Occipital lobe (tissue), 2 donors: ENCODE results near the gene EHMT2. TPM values are rescaled to one million over a fixed set of nuclear protein-coding genes. Genes with fewer than 3 reads are reported as not detected.
"Not testable (repeated sequence)": the region's sequence is repeated elsewhere in the genome, so short reads cannot be mapped to it uniquely, and the experiment has no call there.

Experiments
- DNase-seq: peaks from one replicate; lab custom pipeline; 2025; lab: John Stamatoyannopoulos, UW
- total RNA-seq: library from RNA; depleted of rRNA; stranded (reverse); fragments of >200 nt; gene quantifications from one replicate; pipeline ENCODE4 v1.2.3, GENCODE V29; 2014

The EHMT2 gene
- total RNA-seq, 1 donor from 2014 or later: 83.9 TPM

GRCh38 chr6:31871046-31871659 lies 26.3 kb downstream of the EHMT2 start:
- no peak for DNase-seq

DNA sequence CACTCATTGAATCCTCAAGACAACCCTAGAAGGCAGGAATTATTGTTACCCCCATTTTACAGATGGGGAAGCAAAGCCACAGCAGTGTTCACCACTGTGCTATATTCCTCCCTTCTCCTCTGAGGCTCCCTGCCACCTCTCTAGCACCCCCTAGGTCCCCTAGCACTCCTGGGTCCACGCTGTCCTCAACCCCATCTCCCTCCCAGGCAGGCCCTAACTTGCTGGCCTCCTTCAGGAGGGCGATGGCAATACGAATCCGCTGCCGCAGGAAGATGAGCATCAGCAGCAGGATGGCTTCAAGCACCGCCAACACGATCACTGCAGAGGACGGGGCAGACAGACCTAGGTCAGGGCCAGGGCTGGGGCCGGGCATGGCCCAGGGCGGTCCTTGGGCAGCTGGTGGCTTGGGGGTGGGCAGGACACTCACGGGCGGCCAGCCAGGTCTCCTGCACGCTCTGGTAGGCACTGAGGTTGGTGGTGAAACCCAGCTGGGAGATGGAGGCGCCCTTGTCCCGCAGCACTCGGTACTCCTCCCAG lies 27.0 kb downstream of the EHMT2 start:
- no peak for DNase-seq

DNA sequence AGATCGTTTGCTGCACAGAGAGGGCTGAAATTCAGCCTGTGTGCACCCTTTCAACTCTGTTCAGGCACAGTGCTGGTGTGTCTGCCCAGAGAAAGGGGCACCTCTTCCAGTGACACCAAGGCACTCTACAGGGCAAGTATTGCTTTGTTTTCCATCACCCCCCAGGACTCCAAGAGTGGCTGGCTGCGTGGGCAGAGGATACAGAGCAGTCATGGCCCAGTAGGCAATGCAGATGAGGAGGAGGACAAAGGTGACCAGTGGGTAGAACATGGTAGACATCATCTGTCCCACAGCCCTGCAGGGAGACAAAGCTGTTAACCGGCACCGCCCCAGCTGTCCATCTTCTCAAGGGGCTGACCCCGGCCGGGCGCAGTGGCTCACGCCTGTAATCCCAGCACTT lies 28.2 kb downstream of the EHMT2 start:
- DNase-seq: no peak

DNA sequence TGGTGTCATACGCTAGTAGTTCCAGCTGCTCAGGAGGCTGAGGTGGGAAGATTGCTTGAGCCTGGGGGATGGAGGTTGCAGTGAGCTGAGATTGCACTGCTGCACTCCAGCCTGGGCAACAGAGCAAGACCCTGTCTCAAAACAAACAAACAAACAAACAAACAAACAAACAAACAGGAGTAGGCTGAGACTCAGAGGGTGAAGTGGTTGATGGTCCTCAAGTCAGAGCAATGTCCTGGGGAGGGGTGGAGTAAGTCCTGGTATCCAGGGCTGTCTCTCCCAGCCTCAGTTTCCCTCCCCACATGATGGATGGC lies 28.9 kb downstream of the EHMT2 start:
- not testable (repeated sequence) for DNase-seq

GRCh38 chr6:31865205-31866118 lies 32.0 kb downstream of the EHMT2 start:
- DNase-seq: no peak

- DNase-seq: no peak
Observed at GRCh38 chr6:31864818-31865204, 32.7 kb downstream of the EHMT2 start.

DNA sequence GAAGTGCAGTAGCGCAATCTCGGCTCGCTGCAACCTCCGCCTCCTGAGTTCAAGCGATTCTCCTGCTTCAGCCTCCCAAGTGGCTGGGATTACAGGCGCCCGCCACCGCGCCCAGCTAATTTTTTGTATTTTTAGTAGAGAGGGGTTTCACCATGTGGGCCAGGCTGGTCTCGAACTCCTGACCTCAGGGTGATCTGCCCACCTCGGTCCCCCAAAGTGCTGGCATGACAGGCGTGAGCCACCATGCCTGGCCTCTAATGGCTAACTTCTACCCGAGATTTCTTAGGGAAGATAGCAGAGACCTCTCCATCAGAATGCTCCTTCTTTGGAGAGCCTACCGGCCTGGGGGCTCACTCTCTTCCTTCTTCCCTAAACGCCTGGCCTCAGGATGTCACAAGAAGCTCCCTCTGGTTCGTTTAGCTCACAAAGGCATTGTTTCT lies 33.4 kb downstream of the EHMT2 start:
- not testable (repeated sequence) for DNase-seq

- DNase-seq: peak; percentile 100
Observed at GRCh38 chr6:31862344-31863235, 34.9 kb downstream of the EHMT2 start, which contains the start of gene NEU1. Gene NEU1, minus strand, starts transcription at chr6:31862821. Its CDS starts 45 bp downstream, at chr6:31862776.

GRCh38 chr6:31861919-31862343 lies 35.6 kb downstream of the EHMT2 start:
- DNase-seq: no peak

GRCh38 chr6:31861150-31861549 lies 36.3 kb downstream of the EHMT2 start:
- no peak for DNase-seq

- no peak for DNase-seq
Observed at GRCh38 chr6:31860349-31860748, 37.1 kb downstream of the EHMT2 start.

- DNase-seq: no peak
Observed at GRCh38 chr6:31859923-31860322, 37.6 kb downstream of the EHMT2 start.

DNA sequence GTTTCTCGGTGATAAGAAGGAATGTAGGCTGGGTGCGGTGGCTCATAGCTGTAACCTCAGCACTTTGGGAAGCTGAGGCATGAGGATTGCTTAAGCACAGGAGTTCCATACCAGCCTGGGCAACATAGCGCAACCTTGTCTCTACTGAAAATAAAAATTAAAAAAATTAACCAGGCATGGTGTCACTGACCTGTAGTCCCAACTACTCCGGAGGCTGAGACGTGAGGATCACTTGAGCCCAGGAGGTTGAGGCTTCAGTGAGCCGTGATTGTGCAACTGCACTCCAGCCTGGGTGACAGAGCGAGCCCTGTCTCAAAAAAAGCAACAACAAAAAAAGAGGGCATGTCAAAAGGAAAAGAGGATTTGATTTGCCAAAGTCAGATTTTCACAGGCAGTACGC lies 38.8 kb downstream of the EHMT2 start:
- no peak for DNase-seq

- DNase-seq: not testable (repeated sequence)
Observed at GRCh38 chr6:31857774-31858173, 39.7 kb downstream of the EHMT2 start.

DNA sequence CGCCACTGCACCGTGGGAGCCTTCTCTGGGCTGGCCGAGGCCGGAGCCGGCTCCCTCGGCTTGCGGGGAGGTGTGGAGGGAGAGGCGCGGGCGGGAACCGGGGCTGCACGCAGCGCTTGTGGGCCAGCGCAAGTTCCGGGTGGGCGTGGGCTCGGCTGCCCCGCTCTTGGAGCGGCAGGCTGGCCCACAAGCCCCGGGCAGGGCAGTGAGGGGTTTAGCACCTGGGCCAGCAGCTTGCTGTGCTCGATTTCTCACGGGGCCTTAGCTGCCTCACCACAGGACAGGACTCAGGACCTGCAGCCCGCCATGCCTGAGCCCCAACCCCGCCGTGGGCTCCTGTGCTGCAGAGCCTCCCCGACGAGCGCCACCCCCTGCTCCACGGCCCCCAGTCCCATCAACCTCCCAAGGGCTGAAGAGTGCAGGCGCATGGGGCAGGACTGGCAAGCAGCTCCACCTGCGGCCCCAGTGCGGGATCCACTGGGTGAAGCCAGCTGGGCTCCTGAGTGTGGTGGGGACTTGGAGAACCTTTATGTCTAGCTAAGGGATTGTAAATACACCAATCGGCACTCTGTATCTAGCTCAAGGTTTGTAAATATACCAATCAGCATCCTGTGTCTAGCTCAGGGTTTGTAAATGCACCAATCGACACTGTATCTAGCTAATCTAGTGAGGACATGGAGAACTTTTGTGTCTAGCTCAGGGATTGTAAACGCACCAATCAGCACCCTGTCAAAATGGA lies 45.3 kb downstream of the EHMT2 start:
- not testable (repeated sequence) for DNase-seq

DNA sequence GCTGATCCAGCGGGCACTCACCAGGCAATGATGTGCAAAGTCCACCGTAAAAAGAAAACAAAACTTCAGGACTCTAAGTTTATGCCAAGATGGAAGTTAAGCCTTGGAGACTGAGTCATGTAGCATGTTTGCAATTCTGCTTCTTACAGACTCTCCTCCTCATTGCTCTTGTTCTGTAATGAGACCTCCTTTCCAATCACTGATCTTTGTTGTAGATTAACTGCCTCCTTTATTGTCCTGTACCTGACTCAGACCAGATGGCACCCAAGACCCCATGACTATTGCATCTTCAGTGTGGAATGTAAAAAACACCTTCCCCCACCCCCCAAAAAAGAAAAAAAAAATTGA lies 46.0 kb downstream of the EHMT2 start:
- no peak for DNase-seq

GRCh38 chr6:31850765-31851484 lies 46.6 kb downstream of the EHMT2 start:
- no peak for DNase-seq

GRCh38 chr6:31847276-31847978 lies 50.1 kb downstream of the EHMT2 start:
- DNase-seq: no peak

GRCh38 chr6:31844507-31844906 lies 53.0 kb downstream of the EHMT2 start:
- DNase-seq: no peak

GRCh38 chr6:31842053-31842452 lies 55.4 kb downstream of the EHMT2 start:
- DNase-seq: no peak
